HG02943 (cell line): ENCODE results near the gene NAXD.
"Not testable (repeated sequence)": the region's sequence is repeated elsewhere in the genome, so short reads cannot be mapped to it uniquely, and the experiment has no call there.

Experiments
- ATAC-seq: cut with Tn5 transposase; IDR thresholded peaks from one replicate; pipeline ENCODE4 v1.9.1; 2021; ENCODE audit warnings: mild to moderate bottlenecking, low read depth, moderate library complexity; ENCODE audit not compliant: unreplicated experiment

The NAXD gene

DNA sequence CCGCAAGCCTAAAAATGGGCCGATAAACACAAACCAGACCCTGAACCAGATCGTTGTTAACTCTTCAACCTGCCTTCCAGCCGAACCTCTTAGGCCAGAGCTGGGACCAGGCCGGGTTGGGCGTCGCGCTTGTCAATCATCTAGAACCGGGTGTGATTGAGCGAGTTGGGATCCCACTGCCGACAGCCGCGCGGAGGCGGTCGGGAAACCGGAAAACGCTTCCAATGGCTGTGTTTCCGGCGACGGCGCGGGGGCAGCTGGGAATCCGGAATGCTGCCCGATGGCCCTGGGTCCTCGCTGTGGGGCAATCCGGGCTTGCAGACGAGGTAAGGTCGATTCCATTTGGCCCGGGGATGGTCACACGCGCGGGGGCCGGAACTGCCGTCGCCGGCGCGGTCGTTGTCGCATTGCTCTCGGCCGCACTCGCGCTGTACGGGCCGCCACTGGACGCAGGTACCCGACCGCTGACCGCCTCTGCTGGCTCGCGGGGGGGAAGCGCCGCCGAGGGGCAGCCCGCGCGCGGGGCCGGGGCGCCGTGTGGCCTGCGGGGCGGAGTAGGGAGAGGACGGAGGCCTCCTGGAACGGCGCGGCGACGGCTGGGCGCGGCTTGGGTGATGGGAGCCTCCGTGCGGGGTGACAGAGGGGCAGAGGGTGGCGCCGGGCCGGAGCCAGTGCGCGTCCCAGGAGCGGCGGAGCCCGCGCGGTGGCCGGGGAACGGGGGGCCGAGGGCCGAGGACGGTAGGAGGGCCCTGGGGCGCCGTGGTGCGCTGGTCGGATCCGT lies at the start of gene NAXD:
NAXD (plus strand) TSS at position 224 of the 781 bp plus-strand sequence; CDS start at position 281, 57 bp downstream.
- ATAC-seq: peak; percentile 79

DNA sequence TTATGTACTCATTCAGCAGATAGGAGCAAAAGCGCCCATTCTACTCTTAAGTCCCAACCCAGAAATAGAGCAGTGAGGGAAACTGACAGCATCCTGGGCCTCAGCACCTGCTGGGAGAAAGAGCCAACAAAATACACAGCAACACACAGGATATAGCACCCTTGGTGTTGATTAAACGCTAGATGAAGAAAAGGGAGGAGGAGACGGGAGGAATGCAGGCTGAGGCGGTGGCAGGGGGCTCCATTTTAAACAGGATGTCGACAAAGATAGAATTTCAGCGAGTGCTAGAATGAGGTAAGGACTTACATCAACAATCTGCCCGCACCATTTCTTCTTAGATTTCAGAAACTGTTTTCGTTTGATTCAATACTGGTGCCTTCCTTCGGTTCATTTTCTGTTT lies 49.2 kb upstream of the NAXD start:
- ATAC-seq: no peak

DNA sequence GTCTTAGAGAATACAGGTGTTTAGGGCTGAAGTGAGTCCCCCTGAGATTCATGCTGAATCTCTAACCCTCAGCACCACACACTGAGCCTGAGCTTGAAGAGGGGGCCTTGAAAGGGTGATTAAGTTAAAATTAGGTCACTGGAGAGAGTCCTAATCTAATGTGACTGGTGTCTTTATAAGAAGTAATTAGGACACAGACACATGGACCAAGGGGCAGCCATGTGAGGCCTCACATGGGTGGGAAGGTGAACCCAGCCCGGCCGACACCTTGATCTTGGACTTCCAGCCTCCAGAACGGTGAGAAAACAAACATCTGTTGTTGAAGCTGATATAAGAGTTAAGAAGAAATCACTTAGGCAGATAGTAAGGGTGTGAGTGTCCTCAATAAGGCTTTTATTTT lies 46.7 kb upstream of the NAXD start:
- no peak for ATAC-seq

DNA sequence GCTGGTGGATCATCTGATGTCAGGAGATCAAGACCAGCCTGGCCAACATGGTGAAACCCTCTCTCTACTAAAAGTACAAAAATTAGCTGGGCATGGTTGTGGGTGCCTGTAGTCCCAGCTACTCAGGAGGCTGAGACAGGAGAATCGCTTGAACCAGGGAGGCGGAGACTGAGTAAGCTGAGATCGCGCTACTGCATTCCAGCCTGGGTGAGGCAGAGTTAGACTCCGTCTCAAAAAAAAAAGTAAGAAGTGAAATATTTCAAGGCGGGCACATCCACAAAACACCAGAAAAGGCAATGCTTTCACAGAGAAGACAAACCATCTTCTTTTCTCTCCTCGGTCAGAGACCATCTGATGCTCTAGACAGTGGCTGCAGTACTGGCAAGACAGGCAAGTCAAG lies 45.4 kb upstream of the NAXD start:
- ATAC-seq: not testable (repeated sequence)

DNA sequence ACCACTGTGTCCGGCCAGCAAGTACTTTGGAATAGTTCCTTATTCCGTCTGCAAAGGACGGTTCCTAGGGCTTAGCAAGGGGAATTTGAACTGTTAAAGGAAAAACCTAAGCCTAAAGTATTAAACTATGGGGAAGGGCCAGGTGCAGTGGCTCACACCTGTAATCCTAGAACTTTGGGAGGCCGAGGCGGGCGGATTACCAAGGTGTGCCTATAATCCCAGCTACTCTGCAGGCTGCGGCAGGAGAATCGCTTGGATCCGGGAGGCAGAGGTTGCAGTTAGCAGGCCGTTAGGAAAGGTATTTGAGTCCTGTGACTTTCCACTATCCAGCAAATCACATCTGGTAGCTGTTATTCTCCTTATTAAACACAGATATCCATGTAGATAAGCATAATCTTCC lies 44.5 kb upstream of the NAXD start:
- ATAC-seq: no peak

DNA sequence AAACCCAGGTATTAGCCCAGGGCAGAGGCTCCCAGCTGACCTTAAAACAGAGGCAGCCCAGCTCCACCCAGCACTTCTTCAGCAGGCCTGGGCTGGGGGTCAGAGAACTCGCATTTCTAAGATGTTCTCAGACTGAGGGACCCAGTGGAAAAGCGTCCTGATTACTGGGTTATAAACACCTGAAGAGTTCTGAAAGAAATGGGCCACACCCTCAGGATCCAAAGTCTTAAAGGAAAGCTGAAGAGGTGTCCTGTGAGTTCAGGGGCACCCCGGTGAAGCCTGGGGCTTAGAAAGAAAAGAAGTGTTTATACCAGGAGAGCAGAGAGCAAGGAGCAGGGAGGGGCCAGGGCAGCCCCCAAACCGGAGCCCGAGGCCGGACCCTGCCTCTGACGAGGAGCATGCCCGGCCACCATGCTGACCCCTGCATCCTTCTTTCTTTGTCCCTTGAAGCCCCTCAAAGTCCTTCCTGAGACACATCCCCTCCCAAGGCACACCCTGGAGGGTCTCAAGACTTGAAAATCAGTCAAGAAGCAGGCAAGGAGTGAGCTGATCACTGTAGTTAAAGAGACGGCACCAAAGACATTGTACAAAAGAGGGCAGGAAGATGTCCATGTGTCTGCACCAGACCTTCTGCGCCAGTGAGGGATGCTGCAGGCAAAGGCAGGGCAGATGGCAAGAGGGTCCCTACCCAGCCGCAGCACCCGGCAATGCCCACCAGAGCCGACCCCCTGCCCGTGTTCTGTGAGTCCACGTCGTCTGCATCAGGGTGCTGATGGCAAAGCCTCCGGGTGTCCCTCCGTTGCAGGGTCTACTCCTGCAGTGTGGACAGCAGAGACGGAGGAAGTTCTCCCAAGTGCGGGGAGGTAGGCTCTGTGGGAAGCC lies 43.2 kb upstream of the NAXD start:
- no peak for ATAC-seq

DNA sequence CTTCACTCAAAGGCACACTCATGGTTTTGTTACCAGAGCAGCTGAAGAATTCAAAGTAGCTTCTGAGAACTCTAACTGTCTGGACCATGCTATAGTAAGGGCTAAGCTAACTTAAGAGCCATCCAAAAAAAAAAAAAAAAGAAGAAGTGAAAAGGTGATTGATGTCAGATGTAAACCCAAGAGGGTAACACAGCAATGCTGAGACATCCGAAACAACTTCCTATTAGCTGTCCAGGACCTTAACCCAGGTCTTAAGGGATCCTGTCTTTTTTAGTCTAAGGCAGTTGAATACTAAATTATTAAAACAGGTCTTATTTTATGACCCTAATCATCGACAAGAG lies 42.6 kb upstream of the NAXD start:
- no peak for ATAC-seq

DNA sequence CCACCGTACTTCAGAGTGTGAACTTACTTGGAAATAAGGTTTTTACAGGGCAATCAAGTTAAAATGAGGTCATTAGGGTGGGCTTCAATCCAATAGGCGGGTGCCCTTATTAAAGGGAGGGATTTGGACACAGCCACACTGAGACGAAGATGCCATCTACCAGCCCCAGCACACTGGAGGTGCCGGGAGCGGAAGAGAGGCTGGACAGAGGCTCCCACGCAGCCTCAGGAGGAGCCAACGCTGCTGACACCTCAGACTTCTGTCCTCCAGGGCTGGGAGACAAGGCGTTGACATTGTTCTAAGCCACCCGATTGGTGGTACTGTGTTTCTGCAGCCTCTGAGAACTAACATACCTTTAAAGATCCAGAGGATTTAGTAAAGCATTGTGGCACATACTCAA lies 41.2 kb upstream of the NAXD start:
- ATAC-seq: no peak

DNA sequence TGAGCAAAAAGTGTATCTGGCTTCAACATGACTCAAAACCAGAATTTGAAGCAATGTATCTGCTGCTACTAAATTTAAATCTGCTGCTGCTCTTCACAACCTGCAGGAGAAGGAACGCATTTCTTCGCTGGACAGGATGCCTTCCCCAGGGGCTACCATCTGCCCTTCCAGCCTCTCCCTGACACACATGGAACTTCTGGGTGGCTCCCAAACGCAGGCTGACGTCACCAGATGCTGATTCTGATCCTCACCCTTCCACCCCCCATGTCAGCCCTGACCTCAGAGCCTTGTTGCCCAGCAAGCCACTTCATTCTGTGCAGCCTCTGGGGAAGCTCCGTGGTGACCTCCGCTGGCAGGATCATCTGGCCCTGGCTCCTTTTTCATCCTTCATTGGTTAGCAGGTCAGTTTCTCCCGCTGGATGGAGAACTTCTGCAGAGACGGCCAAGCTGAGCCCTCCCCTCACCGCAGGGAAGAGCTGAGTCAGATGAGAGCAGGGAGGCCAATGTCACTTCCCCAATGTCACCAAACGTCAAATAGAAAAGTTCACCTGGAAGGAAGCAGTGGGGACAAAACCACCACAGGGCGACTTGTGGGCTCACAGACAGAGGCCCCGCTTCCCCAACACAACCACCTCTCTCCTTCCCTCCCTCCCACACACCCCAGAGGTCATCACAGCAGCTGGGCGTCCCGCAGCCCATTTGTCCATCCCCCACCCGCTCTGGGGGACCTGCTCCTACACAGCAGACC lies 39.8 kb upstream of the NAXD start:
- ATAC-seq: peak; percentile 65

DNA sequence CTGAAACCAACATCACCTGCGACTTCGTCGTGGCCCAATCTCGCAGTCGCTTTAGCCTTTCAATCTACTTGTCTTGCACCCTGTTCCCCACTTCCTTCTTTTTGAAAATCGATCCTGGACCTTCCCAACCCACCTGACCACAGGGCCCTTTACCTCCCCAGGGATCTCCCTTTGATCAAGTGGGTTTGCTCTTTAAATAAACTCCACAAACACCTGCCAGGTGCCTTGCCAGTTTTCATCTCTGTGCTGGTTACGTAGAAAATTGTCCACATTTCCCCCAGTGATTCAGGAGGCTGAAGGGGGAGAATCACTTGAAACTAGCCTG lies 39.3 kb upstream of the NAXD start:
- ATAC-seq: no peak

DNA sequence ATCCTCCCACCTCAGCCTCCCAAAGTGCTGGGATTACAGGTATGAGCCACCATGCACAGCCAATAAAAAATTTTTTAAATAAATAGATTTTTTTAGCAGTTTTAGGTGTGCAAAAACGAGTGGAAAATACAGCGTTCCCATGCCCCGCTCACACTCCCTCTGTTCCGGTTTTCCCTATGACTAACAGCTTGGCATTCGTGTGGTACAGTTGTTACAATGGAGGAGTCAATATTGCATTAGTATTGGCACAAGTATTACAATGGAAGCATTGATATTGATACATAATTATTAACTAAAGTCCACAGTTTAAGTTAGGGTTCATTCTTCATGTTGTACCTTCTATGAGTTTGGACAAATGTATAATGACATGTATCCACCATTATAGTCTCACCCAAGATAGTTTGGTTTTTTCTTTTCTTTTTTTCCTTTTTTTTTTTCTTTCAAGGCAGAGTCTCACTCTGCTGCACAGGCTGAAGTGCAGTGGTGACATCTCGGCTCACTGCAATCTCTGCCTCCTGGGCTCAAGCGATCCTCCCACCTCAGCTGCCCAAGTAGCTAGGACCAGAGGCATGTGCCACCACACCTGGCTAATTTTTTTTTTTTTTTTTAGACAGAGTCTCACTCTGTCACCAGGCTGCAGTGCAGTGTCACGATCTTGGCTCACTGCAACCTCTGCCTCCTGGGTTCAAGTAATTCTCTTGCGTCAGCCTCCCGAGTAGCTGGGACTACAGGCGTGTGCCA lies 38.4 kb upstream of the NAXD start:
- ATAC-seq: no peak

DNA sequence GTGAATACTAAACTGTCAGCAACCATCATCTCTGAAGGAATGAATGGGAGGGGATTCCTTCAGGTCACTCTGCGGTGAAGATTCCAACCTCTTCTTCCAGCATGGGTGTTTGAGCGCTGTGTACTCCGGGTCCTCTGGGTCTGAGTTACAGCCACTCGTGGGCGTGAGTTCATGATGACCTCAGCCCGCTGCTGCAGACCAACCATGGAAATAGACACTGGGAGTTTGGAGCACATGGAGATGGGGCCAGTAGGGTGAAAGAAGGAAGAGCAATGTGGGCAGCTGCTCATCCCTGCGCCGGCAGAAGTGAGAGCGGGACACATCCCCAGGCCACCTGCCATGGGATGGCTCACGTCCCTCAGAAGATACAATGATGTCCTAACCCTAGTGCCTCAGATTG lies 37.0 kb upstream of the NAXD start:
- ATAC-seq: no peak

DNA sequence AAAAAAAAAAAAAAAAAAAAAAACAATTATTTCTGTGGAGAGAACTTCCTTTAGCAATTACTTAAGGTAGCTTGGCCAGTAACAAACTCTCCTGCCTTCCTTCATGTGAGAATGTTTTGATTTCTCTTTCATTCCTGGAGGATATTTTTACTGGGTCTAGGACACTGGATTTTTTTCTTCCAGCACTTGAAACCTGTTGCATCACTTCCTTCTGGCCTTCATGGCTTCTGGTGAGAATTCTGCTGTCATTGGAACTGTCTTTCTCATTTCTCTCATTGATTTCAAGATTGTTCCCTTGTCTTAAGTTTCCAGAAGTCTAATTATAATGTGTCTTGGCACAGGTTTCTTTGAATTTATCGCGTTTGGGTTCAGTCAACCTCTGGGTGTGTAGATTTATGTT lies 34.5 kb upstream of the NAXD start:
- ATAC-seq: no peak

DNA sequence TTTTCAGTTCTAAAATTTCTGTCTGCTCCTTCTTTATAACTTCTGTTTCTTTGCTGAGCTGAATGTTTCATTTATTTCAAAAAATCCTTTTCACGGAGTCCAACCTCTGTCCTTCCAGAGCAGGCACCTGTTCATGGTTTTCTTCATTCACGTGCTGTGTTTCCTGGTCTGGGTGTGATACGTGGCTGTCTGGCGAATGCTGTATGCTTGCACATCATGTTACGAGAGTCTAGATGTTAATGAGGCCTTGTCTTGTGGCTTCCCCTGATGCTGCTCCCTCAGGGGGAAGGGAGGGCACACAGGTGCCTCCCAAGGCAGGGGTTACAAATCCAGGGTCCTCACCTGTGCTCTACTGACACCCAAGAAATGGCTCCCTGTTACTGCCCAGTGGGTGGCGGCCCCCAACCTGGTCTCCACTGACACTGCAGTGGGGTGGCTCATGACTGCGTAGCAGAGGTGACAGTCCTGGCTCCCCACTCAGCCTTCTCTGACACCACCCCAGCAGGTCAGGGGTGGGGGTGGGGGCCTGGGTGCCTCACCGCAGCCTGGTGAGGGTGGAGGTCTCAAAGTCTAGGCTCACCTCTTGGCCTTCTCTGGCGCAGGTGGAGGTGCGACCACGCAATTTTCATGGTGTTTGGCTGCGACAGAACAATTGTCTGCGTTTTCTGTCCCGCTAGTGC lies 33.7 kb upstream of the NAXD start:
- no peak for ATAC-seq

DNA sequence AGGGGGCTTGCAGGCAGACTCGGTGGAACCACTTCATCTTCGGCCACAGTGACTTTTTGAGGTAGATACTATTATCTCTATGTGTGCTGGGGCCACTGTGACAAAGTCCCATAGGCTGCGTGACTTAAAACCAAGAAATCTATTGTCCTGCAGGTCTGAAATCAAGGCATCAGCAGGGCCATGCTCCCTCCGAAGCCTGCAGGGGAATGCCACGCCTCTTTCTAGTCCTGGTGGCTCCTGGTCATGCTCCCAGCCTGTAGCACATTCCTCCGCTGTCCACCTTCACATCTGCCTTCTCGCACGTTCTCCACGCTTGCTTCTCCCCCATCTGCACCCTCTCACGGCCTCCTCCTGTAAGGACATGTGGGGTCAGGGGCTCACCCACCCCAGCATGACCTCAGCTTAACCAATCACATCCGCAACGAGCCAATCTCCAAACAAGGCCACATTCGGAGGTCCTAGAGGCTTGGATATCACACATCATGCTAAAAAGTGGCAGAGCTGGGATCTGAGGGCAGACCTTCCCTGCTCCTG lies 32.9 kb upstream of the NAXD start:
- no peak for ATAC-seq

DNA sequence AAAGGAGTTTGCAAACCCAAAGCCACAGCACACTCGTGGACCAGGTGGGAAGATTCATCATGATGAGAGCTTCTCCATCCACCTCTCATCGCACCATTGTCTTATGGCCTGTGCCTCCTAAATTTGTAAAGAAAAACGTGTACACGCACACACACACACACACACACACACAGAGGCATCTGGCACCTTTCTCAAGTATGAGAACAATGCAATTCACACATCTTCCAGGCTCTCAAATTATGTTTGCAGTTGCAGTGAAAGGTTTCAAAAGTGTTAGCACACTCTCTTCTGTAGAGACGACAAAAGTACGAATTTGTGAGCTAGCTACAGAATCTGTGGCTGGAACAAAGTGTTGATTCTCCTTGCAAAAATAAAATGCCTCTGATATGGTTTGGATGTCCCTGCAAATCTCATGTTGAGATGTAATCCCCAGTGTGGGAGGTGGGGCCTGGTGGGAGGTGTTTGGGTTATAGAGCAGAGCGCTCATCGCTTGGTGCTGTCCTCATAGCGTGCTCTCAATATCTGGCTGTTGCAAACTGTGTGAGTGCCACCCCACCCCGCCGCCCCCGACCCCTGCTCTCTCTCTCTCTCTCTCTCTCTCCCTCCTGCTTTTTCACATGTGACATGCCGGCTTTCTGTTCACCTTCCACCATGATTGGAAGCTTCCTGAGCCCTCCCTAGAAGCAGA lies 32.0 kb upstream of the NAXD start:
- no peak for ATAC-seq

DNA sequence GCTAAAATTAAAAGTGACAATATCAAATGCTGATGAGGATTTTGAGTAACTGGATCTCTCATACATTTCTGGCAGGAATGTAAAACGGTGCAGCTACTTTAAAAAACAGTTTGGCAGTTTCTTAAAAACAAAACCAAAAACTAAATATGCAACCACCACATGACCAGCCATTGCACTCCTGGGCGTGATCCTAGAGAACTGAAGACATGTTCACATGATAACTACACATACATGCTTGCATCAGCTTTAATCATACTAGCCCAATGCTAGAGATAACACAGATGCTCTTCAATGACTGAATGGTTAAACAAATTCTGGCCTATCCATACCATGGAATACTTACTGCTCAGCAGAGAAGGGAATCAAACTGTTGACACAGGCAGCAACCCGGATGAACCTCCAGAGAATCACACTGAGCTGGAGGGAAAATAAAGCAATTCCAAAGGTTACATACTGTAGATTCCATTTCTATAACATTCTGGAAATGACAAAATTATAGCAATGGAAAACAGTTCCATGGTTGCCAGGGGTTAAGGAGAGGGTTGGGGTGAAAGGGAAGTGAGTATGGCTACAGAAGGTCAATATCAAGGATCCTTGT lies 25.5 kb upstream of the NAXD start:
- ATAC-seq: no peak

DNA sequence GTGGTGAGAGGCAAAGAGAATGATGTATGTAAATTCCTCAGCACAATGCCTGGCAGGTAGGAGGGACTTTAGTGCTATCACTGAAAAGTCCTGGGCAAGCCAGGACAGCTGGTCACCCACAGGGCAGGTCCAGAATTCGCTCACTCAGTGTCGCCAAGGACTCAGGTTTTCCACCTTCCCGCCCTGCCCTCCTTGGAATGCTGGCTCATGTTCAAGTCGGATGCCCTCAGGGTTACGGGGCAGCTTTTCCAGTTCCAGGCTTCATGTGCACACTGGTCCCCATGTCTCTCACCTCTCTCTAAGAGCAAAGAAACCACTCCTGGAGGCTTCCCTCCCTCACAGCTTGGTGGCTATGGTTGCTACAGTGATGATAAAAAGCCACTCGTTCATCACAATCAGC lies 24.8 kb upstream of the NAXD start:
- no peak for ATAC-seq

DNA sequence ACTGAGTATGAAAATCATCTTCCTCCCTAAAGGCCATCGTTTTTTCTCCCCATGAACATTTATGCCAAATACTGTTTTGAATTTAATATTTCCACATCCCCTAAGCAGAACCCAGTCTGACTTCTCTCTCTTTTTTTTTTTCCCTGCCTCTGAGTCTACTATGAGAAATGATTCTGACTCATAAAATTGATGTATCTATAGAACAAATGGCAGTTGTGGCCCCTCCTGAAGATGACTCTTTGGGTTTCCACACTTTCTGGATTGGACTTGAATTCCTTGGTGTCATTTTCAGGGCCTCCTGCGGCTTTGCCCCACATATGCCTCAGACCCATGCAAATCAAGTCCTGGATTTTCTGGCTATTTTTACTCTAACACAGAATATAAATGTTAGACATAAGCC lies 22.7 kb upstream of the NAXD start:
- ATAC-seq: no peak
